Measurements from ENCODE around the gene CRYBB1.

GRCh38 chr22:26577081-26577480 is 40.7 kb downstream of the CRYBB1 start:
- no peak for TF ChIP-seq POLR2AphosphoS5 (IDR thresholded peaks at IDR 0.05; ENCODE audit: low read depth)
- TF ChIP-seq CTCF (conservative IDR thresholded peaks at IDR 0.05; ENCODE audit: low read depth in 2 of 2): no peak
- no peak for TF ChIP-seq EZH2 (IDR thresholded peaks at IDR 0.05; ENCODE audit: low read depth, unreplicated experiment)
- no peak for TF ChIP-seq EZH2phosphoT487 (IDR thresholded peaks at IDR 0.05; ENCODE audit: unreplicated experiment)
- TF ChIP-seq REST (IDR thresholded peaks at IDR 0.05; ENCODE audit: unreplicated experiment): no peak
- no peak for TF ChIP-seq CREB1 (CRISPR knock-in tag; IDR thresholded peaks at IDR 0.05; ENCODE audit: low read depth)
- TF ChIP-seq ETS1 (IDR thresholded peaks at IDR 0.05): no peak
- no peak for TF ChIP-seq ZNF114 (CRISPR knock-in tag; IDR thresholded peaks at IDR 0.05)
- no peak for TF ChIP-seq ZNF331 (CRISPR knock-in tag; IDR thresholded peaks at IDR 0.05; ENCODE audit: low read depth)
